ENCODE results near the gene ALDOA.

ALDOA gene

DNA sequence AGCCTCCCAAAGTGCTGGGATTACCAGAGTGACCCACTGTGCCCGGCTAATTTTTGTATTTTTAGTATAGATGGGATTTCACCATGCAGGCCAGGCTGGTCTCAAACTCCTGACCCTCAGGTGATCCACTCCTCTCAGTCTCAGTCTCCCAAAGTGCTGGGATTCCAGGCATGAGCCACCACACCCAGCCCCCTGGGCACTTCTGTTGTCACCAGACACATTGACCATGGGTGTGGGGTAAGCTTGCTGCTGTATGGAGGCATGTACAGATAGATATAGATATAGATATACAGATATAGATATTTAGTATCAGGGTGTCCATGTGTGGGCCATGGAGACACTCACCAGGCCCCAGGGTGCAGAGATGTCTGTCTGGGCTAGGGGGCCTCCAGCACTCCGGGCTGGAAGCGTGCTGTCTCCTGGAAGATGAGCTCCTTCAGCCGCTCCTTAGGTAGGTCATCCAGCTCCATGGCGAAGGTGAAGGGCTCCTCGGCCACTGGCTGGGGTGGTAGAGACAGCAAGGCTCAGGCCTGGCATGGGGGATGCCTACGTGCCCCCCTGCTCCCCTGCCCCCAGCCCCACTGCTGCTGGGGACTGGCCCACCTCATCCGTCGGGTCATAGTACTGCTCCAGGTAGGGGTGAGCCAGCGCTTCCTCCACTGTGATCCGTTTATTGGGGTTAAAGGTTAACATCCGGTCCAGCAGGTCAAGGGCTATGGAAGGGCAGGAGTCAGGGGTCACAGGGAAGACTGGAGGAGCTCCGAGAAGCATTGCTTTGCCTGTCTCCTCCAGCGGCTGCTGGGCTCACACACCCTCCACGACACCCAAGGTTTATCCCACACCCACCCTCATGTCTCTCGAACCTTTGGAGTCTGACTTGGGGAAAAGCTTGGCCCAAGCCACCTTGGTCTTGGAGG is 51.0 kb downstream of the ALDOA start:
- H3K9me3 ChIP-seq (ENCODE audit: control insufficient read depth, insufficient read depth, low read length) = no peaks in the 10 kb centered on the region
- no peaks in the 10 kb centered on the region for H3K27me3 ChIP-seq (ENCODE audit: control insufficient read depth, low read length)
- H3K79me2 ChIP-seq (ENCODE audit: control insufficient read depth, low read length) = no peaks in the 10 kb centered on the region
- H3K27ac ChIP-seq (ENCODE audit: low read depth, low read length) = no peak overlapping the region
- 0 out of 2 replicates have a peak, but pooled peaks cover 5% of the 10 kb centered on the region for H3F3A ChIP-seq (ENCODE audit: control insufficient read depth, insufficient read depth)
- peaks cover 41% of the 10 kb centered on the region for H3K4me1 ChIP-seq (ENCODE audit: control insufficient read depth, low read length)
- H3K36me3 ChIP-seq (ENCODE audit: control insufficient read depth, low read length) = peaks cover 31% of the 10 kb centered on the region
- no peak overlapping the region for H3K4me3 ChIP-seq (ENCODE audit: low read length)
- no peak overlapping the region for H3K4me2 ChIP-seq (ENCODE audit: low read length)
- H3K9me2 ChIP-seq (replicated peaks; ENCODE audit: control insufficient read depth, low read length) = no peaks in the 10 kb centered on the region
- TF ChIP-seq, protein P1, sequence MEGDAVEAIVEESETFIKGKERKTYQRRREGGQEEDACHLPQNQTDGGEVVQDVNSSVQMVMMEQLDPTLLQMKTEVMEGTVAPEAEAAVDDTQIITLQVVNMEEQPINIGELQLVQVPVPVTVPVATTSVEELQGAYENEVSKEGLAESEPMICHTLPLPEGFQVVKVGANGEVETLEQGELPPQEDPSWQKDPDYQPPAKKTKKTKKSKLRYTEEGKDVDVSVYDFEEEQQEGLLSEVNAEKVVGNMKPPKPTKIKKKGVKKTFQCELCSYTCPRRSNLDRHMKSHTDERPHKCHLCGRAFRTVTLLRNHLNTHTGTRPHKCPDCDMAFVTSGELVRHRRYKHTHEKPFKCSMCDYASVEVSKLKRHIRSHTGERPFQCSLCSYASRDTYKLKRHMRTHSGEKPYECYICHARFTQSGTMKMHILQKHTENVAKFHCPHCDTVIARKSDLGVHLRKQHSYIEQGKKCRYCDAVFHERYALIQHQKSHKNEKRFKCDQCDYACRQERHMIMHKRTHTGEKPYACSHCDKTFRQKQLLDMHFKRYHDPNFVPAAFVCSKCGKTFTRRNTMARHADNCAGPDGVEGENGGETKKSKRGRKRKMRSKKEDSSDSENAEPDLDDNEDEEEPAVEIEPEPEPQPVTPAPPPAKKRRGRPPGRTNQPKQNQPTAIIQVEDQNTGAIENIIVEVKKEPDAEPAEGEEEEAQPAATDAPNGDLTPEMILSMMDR (IDR thresholded peaks at IDR 0.05; ENCODE audit: low read depth, low read length, poor library complexity, severe bottlenecking) = no peak
- TF ChIP-seq EZH2phosphoT487 (IDR thresholded peaks at IDR 0.05; ENCODE audit: borderline replicate concordance, low read length) = no peak
- H4K20me1 ChIP-seq (ENCODE audit: control insufficient read depth, insufficient read depth, low read depth, low read length) = no peaks in the 10 kb centered on the region

DNA sequence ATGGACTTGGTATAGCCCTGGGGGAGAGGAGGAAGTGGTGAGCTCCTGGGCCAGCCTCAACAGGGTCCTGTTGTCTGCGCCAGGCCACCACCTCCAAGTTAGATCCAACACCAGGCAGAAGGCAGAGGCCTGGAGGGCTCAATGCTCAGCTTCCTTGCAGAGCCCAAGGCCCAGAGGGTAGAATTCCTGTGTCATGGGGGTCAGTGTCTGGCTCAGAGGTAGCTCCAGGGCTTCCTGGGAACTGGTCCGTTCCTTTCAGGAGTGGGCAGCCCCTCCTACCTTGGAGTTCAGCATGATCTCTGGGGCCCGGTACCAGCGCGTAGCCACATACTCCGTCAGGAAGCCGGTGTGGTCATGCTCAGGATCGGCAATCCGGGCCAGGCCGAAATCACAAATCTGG is 52.2 kb downstream of the ALDOA start:
- no peak for TF ChIP-seq EZH2phosphoT487 (IDR thresholded peaks at IDR 0.05; ENCODE audit: borderline replicate concordance, low read length)
- TF ChIP-seq, protein P1 (IDR thresholded peaks at IDR 0.05; ENCODE audit: low read depth, low read length, poor library complexity, severe bottlenecking) = no peak
- Histone ChIP-seq H3K36me3 (ENCODE audit: control insufficient read depth, low read length) (peaks cover 28% of the 10 kb centered on the region), H3K4me1 (ENCODE audit: control insufficient read depth, low read length) (peaks cover 44% of the 10 kb centered on the region)

DNA sequence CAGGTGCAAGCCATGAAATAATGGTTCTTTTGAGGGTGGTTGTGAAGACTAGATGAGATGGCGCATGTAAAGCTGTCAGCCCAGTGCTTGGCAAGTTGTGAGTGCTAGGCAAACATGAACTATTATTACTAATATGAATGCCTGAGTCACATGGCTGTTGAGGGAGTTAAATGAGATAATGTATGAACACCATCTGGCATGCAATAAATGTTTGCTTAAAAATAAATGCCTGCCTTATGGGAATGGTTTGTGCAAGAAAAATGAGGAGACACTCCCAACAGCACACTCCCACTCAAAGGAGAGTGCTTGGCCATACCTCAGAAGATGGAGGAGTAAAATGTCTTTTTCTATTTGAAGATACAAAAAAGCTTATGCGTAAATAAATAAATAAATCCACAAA is 53.9 kb downstream of the ALDOA start:
- Histone ChIP-seq H3K4me2 (ENCODE audit: low read length) (no peak overlapping the region), H4K20me1 (ENCODE audit: control insufficient read depth, insufficient read depth, low read depth, low read length) (no peaks in the 10 kb centered on the region), H3F3A (ENCODE audit: control insufficient read depth, insufficient read depth) (0 out of 2 replicates have a peak, but pooled peaks cover 5% of the 10 kb centered on the region), H3K27ac (ENCODE audit: low read depth, low read length) (no peak overlapping the region), H3K4me3 (ENCODE audit: low read length) (no peak overlapping the region), H3K9me3 (ENCODE audit: control insufficient read depth, insufficient read depth, low read length) (no peaks in the 10 kb centered on the region), H3K9me2 (replicated peaks; ENCODE audit: control insufficient read depth, low read length) (no peaks in the 10 kb centered on the region), H3K4me1 (ENCODE audit: control insufficient read depth, low read length) (peaks cover 45% of the 10 kb centered on the region), H3K36me3 (ENCODE audit: control insufficient read depth, low read length) (peaks cover 28% of the 10 kb centered on the region), H3K79me2 (ENCODE audit: control insufficient read depth, low read length) (peaks cover 6% of the 10 kb centered on the region), H3K27me3 (ENCODE audit: control insufficient read depth, low read length) (peaks cover 3% of the 10 kb centered on the region; the same call in 1 of the 2 replicates)
- TF ChIP-seq, protein P1 (IDR thresholded peaks at IDR 0.05; ENCODE audit: low read depth, low read length, poor library complexity, severe bottlenecking) = no peak
- no peak for TF ChIP-seq EZH2phosphoT487 (IDR thresholded peaks at IDR 0.05; ENCODE audit: borderline replicate concordance, low read length)

More for the DNA sequence above, 52.2 kb downstream of the ALDOA start:
- no peaks in the 10 kb centered on the region for H3K9me2 ChIP-seq (replicated peaks; ENCODE audit: control insufficient read depth, low read length)
- H3K79me2 ChIP-seq (ENCODE audit: control insufficient read depth, low read length) = peaks cover 5% of the 10 kb centered on the region
- H3K27me3 ChIP-seq (ENCODE audit: control insufficient read depth, low read length) = no peaks in the 10 kb centered on the region
- H3K4me2 ChIP-seq (ENCODE audit: low read length) = no peak overlapping the region
- no peaks in the 10 kb centered on the region for H4K20me1 ChIP-seq (ENCODE audit: control insufficient read depth, insufficient read depth, low read depth, low read length)
- H3K27ac ChIP-seq (ENCODE audit: low read depth, low read length) = no peak overlapping the region
- H3K9me3 ChIP-seq (ENCODE audit: control insufficient read depth, insufficient read depth, low read length) = no peaks in the 10 kb centered on the region
- H3F3A ChIP-seq (ENCODE audit: control insufficient read depth, insufficient read depth) = 0 out of 2 replicates have a peak, but pooled peaks cover 5% of the 10 kb centered on the region
- H3K4me3 ChIP-seq (ENCODE audit: low read length) = no peak overlapping the region

Measured in DOHH2 (cell line).